Ovary (tissue), 9 donors: ENCODE measurements around the gene HIPK1. TPM values are rescaled to one million over a fixed set of nuclear protein-coding genes. Genes with fewer than 3 reads are reported as not detected.

ENCODE experiments used
- DNase-seq, 5 donors: peaks; one replicate each; pipeline ENCODE4 v3.0.0-alpha.2; 2019 to 2020
- H3K27ac ChIP-seq, 2 donors: fragments of 200-600 bp; one replicate each; pipeline versions ENCODE4 v1.5.1 to v1.8.0; 2019 to 2022
- H3K27me3 ChIP-seq: fragments of 200-600 bp; one replicate; pipeline ENCODE4 v1.8.0; 2022
- H3K36me3 ChIP-seq: fragments of 200-600 bp; sonication (generic); one replicate; pipeline ENCODE4 v1.5.1; 2019
- H3K4me1 ChIP-seq: one replicate; pipeline ENCODE4 v1.8.1; 2013; ENCODE audit warnings: mild to moderate bottlenecking, moderate library complexity; ENCODE audit not compliant: insufficient read depth
- H3K4me3 ChIP-seq: fragments of 200-600 bp; sonication (generic); one replicate; pipeline ENCODE4 v1.5.1; 2017
- H3K9me3 ChIP-seq, 2 donors: fragments of 200-600 bp in 1 of 2; sonication (generic) in 1 of 2; one replicate each; pipeline versions ENCODE4 v1.5.1 to v1.8.1; 2013 to 2019; ENCODE audit warnings: mild to moderate bottlenecking in 1 of 2, moderate library complexity in 1 of 2
- EP300 ChIP-seq: sonication (generic); formaldehyde crosslinking; IDR thresholded peaks from one replicate; pipeline ENCODE4 v1.6.1; 2017; ENCODE audit warnings: antibody characterized with exemption
- POLR2A ChIP-seq: fragments of 450-650 bp; IDR thresholded peaks from one replicate; pipeline ENCODE4 v1.6.1; 2017; ENCODE audit warnings: antibody characterized with exemption, mild to moderate bottlenecking, moderate library complexity
- WGBS, 3 donors: extraction: QIAGEN DNeasy Blood & Tissue Kit in 1 of 3; methylation state at CpG; one replicate each; pipeline versions ENCODE4 v1.1.5 to v1.1.7; 2013 to 2017; 5-methylcytosine and 5-hydroxymethylcytosine counted together
- intact Hi-C, 4 donors: fragments of 100-400 bp; cut with DNase I; formaldehyde crosslinking; loops; one replicate each; pipeline versions ENCODE4 v1.11.0 to v1.15.1; 2022 to 2023
- polyA plus RNA-seq, 2 donors: library from polyadenylated mRNA; stranded (reverse); fragments of 200-250 nt in 1 of 2; fragments of 350-450 nt in 1 of 2; fragmentation: Illumina TruSeq in 1 of 2; extraction: RNeasy Lipid Tissue Mini Kit (QIAGEN cat#74804) in 1 of 2; gene quantifications; one replicate each; pipeline ENCODE4 v1.2.3, GENCODE V29; 2013 to 2014
- total RNA-seq, 7 donors: library from RNA; depleted of rRNA in 2 of 7; stranded (reverse); fragments of >200 nt in 2 of 7; fragmentation: NEBNext Ultra II Directional in 3 of 7; extraction: Animal tissue kit (Norgen Biotek cat#: 25700) in 3 of 7; gene quantifications; one replicate each; pipeline versions ENCODE4 v1.1.0 to v1.2.4, GENCODE V29; 2016 to 2023
- TF ChIP-seq, protein P1 (sequence below), 3 donors: fragments of 450-650 bp in 2 of 3; fragments of 200-600 bp in 1 of 3; IDR thresholded peaks; one replicate each; pipeline versions ENCODE4 v1.5.1 to v1.8.0; 2016 to 2022; ENCODE audit warnings: antibody characterized with exemption in 3 of 3, mild to moderate bottlenecking in 1 of 3
- donor health status: DM: no; HTN: no; CAD: no; lungs with moderate emphysema.
- donor health status: DM: no; HTN: no; CAD: no.
- donor health status: Bipolar disorder and iron deficiency.
- donor health status: DM: yes; HTN: yes; CAD: no.
- donor health status: DM: no; HTN: no; CAD: no.
- donor health status: DM: yes; HTN: yes; CAD: no.

The HIPK1 gene
- total and polyA plus RNA-seq, 9 donors, result 17.5 to 77.0 (median 61.7) TPM

DNA sequence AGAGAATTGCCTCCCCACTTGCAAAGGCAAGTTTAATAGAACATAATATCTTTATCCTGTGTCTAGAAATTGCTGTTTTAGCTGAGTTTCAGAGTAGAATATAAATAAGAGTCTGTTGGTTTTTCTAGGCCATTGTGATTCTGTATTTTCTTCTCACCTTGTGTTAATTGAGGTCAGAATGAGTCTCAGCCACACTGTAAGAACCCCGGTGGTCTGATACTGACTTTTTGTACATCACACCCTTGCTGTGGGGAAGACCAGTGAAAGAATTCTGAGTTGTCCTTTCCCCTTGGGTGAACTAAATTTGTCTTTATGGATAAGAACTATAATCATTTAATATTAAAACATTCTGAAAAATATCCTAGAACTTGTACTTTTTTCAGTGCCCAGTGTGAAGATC, 6.8 kb downstream of the HIPK1 start:
- no peak overlapping the region for H3K27ac ChIP-seq
- no peak for DNase-seq
- no peaks in the 10 kb centered on the region for H3K36me3 ChIP-seq
- TF ChIP-seq POLR2A, result no peak
- intact Hi-C loops, result no loop called here
- H3K4me3 ChIP-seq, result no peak overlapping the region
- H3K27me3 ChIP-seq, result no peaks in the 10 kb centered on the region
- peaks cover 13% of the 10 kb centered on the region for H3K4me1 ChIP-seq
- WGBS, 3 donors, result 73 to 78% (median 74%) methylated on average over 1 of the region's 1 CpG
- no peaks in the 10 kb centered on the region for H3K9me3 ChIP-seq

DNA sequence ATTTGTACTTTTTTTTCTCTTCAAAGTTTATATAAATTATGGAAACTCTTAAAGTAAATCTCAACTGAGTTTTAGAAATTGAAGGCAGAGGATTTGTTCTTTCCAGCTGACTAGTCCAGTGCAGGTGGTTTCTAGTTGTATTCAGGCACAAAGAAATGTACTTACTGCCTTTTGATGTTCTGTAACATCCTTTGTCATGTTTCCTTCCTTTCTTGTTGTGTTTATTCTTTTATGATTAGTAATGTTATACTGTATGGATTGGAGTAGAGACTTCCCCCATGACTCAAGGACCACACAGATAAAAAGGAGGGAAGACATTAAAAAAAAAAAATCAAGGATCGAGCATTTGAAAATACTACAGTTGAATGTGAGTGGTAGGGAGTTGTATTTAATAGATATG, 8.0 kb downstream of the HIPK1 start:
- peaks cover 13% of the 10 kb centered on the region for H3K4me1 ChIP-seq

DNA sequence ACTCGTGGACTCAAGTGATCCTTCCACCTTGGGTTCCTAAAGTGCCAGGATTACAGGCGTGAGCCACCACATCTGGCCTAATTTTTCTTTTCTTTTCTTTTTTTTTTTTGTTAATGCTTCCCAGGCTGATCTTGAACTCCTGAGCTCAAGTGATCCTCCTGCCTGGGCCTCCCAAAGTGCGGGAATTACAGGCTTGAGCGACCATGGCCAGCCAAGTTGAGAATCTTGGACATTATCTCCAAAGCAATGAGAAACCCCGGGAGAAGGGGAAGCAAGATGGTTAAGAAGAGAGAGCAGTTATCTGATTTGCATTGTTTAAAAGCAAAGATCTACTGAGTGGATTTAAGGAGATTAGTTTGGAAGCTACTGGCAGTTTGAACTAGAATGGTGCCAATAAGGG, 9.1 kb downstream of the HIPK1 start:
- WGBS, 3 donors, result 74 to 90% (median 80%) methylated on average over 5 of the region's 5 CpGs
- intact Hi-C loops, result no loop called here
- no peak overlapping the region for H3K27ac ChIP-seq
- no peak overlapping the region for H3K4me3 ChIP-seq
- H3K9me3 ChIP-seq, result no peaks in the 10 kb centered on the region
- H3K27me3 ChIP-seq, result no peaks in the 10 kb centered on the region
- TF ChIP-seq POLR2A (no peak), EP300 (no peak)
- TF ChIP-seq, protein P1, sequence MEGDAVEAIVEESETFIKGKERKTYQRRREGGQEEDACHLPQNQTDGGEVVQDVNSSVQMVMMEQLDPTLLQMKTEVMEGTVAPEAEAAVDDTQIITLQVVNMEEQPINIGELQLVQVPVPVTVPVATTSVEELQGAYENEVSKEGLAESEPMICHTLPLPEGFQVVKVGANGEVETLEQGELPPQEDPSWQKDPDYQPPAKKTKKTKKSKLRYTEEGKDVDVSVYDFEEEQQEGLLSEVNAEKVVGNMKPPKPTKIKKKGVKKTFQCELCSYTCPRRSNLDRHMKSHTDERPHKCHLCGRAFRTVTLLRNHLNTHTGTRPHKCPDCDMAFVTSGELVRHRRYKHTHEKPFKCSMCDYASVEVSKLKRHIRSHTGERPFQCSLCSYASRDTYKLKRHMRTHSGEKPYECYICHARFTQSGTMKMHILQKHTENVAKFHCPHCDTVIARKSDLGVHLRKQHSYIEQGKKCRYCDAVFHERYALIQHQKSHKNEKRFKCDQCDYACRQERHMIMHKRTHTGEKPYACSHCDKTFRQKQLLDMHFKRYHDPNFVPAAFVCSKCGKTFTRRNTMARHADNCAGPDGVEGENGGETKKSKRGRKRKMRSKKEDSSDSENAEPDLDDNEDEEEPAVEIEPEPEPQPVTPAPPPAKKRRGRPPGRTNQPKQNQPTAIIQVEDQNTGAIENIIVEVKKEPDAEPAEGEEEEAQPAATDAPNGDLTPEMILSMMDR (IDR thresholded peaks at IDR 0.05), result no peak
- H3K4me1 ChIP-seq, result peaks cover 8% of the 10 kb centered on the region
- DNase-seq, result no peak
- H3K36me3 ChIP-seq, result no peaks in the 10 kb centered on the region

More for the DNA sequence above, 8.0 kb downstream of the HIPK1 start:
- H3K36me3 ChIP-seq, result no peaks in the 10 kb centered on the region
- TF ChIP-seq POLR2A (no peak), EP300 (no peak)
- TF ChIP-seq, protein P1 (IDR thresholded peaks at IDR 0.05), result no peak
- H3K4me3 ChIP-seq, result no peak overlapping the region
- no peaks in the 10 kb centered on the region for H3K9me3 ChIP-seq
- 56 to 77% (median 62%) methylated on average over 1 of the region's 1 CpG for WGBS, 3 donors
- intact Hi-C loops, result no loop called here
- DNase-seq, result no peak
- no peak overlapping the region for H3K27ac ChIP-seq
- H3K27me3 ChIP-seq, result no peaks in the 10 kb centered on the region

DNA sequence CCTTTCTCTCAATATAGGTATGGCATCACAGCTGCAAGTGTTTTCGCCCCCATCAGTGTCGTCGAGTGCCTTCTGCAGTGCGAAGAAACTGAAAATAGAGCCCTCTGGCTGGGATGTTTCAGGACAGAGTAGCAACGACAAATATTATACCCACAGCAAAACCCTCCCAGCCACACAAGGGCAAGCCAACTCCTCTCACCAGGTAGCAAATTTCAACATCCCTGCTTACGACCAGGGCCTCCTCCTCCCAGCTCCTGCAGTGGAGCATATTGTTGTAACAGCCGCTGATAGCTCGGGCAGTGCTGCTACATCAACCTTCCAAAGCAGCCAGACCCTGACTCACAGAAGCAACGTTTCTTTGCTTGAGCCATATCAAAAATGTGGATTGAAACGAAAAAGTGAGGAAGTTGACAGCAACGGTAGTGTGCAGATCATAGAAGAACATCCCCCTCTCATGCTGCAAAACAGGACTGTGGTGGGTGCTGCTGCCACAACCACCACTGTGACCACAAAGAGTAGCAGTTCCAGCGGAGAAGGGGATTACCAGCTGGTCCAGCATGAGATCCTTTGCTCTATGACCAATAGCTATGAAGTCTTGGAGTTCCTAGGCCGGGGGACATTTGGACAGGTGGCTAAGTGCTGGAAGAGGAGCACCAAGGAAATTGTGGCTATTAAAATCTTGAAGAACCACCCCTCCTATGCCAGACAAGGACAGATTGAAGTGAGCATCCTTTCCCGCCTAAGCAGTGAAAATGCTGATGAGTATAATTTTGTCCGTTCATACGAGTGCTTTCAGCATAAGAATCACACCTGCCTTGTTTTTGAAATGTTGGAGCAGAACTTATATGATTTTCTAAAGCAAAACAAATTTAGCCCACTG, 11.5 kb downstream of the HIPK1 start:
- Histone ChIP-seq H3K27me3 (no peaks in the 10 kb centered on the region), H3K27ac (no peak overlapping the region), H3K36me3 (no peaks in the 10 kb centered on the region), H3K9me3 (no peaks in the 10 kb centered on the region), H3K4me3 (no peak overlapping the region), H3K4me1 (peaks cover 4% of the 10 kb centered on the region)
- intact Hi-C loops, result no loop called here
- TF ChIP-seq POLR2A (no peak), EP300 (no peak)
- TF ChIP-seq, protein P1 (IDR thresholded peaks at IDR 0.05), result no peak
- WGBS, 3 donors, result 71 to 78% (median 76%) methylated on average over 16 of the region's 16 CpGs
- no peak for DNase-seq

DNA sequence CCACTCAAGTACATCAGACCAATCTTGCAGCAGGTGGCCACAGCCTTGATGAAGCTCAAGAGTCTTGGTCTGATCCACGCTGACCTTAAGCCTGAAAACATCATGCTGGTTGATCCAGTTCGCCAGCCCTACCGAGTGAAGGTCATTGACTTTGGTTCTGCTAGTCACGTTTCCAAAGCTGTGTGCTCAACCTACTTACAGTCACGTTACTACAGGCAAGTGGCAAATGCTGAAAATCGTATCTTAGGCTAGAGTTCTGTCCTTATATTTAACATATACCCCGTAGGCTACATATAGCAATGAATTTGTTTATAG, 12.1 kb downstream of the HIPK1 start:
- no peak for DNase-seq
- no peaks in the 10 kb centered on the region for H3K36me3 ChIP-seq
- 76 to 87% (median 77%) methylated on average over 7 of the region's 7 CpGs for WGBS, 3 donors
- no peaks in the 10 kb centered on the region for H3K9me3 ChIP-seq
- intact Hi-C loops, result no loop called here
- no peaks in the 10 kb centered on the region for H3K27me3 ChIP-seq
- H3K27ac ChIP-seq, result no peak overlapping the region
- peaks cover 6% of the 10 kb centered on the region for H3K4me1 ChIP-seq
- H3K4me3 ChIP-seq, result no peak overlapping the region
- no peak for TF ChIP-seq EP300
- TF ChIP-seq, protein P1 (IDR thresholded peaks at IDR 0.05), result no peak
- no peak for TF ChIP-seq POLR2A
